ENCODE measurements around the gene HDDC2.

Gene HDDC2

DNA sequence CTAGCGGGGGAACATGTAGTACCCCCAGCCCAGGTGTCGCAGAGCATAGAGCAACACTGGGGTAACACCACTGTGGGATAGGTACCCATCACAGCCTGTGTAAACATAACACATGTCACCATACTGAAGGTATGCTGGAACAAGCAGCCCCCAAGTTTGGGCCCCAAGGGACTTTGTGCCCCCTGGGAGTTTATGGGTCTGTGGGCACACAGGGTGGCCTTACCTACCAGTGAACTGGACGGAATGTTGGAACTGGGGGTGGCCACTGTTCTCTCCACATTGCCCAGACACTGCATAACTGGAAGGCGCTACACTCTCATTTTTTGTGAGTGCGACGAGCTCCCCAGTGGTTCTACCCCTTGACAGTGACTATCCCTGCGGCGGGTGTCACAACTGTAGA is 28.5 kb downstream of the HDDC2 start:
- in situ Hi-C loops (cut with MboI; ENCODE audit: low sequenced_read_pairs), result no loop called here

DNA sequence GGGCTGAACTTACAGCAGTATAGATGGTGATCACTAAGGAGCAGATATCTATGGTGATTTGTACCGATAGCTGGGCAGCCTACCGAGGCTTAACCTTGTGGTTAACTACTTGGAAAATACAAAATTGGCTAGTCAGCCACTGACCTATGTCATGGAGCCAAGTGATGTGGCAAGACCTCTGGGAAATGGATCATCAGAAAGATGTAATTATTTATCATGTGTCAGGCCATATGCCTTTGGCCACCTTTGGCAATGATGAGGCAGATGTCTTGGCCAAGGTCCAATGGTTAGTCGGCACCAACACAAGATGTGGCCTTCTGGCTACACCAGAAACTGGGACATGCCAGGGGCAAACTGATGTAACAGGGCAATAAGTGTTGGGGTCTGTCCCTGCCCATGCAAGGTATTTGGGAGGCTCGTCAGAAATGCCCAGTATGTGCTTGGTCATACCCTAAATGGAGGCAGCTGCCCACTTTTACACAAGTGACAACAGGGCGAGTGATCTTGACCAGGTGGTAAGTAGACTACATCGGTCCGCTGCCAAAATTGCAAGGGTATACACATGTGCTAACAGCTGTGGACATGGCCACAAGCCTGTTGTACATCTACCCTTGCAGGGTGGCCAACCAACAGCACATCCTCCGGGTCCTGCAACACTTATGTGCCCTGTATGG is 30.1 kb downstream of the HDDC2 start:
- in situ Hi-C loops (cut with MboI; ENCODE audit: low sequenced_read_pairs), result no loop called here

DNA sequence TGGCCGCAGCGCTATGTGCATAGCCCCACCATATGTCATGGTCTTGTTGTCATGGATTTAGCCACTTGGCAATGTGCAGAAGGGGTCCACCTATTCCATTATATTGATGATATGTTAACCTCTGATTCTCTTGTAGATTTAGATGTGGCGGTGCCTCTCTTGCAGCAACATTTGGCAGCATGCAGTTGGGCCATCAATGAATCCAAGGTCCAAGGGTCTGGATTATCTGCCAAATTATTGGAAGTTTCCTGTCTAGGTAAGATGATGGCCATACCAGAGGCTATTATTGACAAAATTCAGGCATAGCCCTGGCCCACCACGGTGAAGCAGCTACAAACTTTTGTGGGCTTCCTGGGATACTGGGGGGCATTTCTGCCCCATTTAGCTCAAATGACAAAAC is 31.4 kb downstream of the HDDC2 start:
- in situ Hi-C loops (cut with MboI; ENCODE audit: low sequenced_read_pairs), result no loop called here

DNA sequence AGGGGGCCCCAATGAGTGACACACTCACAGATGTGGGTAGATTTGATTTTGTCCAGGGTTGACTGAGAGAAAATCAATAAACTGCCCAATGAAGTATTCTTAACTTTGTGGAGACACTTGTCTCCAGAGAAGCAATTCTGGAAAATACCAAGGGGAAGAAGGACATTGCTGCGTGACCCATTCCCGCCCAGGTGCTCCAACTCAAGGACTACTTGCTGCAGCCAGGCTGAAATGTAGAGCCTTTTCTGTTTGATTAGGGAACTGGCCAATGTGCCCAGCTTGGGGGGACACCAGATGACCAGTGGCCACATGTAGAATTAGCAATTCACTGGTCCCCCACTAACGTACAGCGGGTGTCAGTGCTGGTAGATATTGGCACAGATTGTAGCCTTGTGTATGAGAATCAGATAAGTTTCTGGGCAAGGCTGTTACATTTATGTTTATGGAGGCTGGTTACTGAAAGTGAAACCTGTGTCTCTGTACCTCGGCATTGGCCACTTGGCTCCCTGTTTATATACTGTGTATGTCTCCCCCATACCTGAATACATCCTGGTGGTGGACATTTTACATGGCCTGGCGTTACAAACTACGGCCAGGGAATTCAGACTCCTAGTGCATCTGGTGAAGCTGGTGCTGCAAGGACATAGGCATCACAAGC is 32.3 kb downstream of the HDDC2 start:
- in situ Hi-C loops (cut with MboI; ENCODE audit: low sequenced_read_pairs), result no loop called here

DNA sequence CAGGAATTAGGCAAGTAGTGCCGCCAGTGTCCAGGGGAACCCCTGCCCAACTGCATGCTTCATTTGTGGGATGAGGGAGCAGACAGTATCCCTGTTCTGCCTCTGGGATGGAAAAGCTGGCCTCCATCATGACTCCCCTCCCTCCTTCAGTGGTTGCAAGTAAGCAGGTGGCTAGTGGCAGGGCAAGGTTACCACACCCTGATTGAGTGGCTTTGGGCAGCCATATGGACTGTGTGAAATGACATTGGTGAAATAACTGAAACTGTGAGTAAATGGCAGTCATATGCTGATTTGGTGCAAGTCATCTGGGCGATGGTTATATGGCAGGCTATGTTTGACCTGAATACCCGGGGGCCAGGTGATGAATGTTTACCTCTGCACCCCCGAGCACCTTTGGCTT is 33.0 kb downstream of the HDDC2 start:
- in situ Hi-C loops (cut with MboI; ENCODE audit: low sequenced_read_pairs), result no loop called here

DNA sequence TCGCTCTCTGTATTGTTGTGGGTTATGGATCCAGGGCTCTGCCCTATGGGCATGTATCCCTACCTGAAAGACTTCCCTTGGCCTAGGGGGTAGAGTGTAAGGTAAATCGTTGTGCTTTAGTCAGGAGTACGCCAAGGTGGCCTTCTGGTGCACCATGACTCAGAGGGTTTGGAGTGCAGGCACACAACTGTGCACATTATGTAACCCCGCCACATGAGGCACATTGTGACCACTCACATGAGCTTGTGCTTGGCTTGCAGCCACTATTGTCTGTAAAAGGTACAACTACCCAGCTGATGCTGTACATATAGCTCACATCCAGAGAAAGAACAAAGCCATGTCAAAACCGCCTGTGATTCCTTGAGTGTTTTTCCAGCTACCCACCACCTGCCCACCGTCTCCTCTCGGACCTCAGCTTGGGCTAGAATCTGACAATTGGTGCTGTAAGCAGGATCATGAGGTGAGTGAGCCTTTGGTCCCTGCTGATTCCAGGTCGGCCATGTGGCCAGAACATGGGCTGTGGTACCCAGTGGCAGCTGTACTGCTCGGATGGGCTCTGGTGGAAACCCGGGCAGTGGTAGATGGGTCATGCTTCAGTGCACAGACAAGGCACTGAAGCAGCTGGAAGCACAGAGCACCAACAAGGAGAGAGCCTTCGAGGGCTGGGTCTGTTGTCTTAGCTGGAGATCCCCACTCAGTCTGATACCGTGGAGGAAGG is 33.8 kb downstream of the HDDC2 start:
- in situ Hi-C loops (cut with MboI; ENCODE audit: low sequenced_read_pairs), result no loop called here

DNA sequence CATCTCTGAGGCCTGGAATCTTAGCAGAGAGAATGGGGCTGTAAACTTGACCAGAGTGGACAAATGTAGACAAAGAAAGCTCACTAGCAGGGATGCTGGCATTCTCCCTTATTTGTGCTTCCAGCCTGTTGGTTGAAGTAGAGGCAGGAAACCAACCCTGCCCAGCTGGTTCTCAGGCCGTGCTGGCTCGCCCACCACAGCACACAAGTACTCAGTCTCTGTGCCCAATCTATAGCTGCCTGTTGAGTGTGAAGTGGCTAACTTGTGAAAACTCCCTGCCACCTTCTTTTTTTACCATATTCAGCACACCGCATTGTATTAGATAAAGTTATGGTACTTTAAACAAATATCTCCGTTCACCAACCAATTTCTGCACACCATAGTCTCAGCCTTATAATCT is 37.3 kb downstream of the HDDC2 start:
- in situ Hi-C loops (cut with MboI; ENCODE audit: low sequenced_read_pairs), result no loop called here

DNA sequence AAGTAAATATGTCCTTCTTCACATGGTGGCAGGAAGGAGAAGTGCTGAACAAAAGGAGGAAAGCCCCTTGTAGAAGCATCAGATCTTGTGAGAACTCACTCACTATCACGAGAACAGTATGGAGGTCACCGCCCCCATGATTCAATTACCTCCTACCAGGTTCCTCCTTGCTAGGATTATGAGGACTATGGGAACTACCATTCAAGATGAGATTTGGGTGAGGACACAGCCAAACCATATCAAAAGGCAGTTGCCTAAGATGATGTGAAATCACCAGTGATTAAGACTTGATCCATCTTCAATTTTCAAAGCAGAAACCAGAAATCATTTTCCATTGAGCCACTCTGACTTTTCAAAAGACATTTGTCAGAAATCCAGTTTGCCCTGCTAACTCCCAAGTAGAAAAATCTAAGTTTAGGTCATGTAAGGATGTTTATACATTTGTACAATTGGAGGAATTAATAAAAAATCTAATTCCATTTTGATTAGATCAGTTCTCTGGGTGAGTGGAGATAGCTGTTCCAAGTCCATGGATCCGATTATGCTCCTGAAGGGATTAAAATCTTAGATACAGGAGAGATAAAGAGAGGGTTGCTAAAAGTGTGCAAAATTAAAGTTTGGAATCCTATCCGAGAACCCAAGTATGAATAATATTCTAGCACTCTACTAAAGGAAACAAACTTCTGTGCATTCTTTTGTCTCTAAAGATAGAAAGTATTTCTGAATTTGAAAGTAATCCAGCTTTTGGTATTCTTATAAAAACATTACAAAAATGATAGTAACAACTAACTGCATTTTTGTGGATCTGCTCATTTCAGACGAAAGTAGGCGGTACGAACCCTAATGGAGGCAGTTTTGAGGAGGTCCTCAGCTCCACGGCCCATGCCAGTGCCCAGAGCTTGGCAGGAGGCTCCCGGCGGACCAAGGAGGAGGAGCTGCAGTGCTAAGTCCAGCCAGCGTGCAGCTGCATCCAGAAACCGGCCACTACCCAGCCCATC is 39.5 kb downstream of the HDDC2 start:
- in situ Hi-C loops (cut with MboI; ENCODE audit: low sequenced_read_pairs), result no loop called here

DNA sequence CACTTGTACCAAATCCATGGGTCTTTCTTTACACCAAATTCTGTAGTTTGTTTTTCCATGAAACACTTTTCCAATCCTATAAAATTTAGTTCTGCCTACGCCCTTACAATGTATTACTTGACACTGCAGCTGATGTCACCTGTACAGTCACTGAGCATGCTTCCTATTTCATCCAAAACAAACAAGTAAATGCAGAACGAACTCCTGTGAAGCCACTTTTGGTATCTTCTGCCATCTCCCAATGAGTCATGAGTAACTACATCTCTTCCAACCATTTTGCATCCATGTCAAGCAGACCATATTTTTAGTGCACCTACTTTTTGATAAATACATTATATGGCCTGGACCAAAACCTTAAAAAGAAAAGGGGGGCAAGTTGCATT is 42.4 kb downstream of the HDDC2 start:
- in situ Hi-C loops (cut with MboI; ENCODE audit: low sequenced_read_pairs), result no loop called here

DNA sequence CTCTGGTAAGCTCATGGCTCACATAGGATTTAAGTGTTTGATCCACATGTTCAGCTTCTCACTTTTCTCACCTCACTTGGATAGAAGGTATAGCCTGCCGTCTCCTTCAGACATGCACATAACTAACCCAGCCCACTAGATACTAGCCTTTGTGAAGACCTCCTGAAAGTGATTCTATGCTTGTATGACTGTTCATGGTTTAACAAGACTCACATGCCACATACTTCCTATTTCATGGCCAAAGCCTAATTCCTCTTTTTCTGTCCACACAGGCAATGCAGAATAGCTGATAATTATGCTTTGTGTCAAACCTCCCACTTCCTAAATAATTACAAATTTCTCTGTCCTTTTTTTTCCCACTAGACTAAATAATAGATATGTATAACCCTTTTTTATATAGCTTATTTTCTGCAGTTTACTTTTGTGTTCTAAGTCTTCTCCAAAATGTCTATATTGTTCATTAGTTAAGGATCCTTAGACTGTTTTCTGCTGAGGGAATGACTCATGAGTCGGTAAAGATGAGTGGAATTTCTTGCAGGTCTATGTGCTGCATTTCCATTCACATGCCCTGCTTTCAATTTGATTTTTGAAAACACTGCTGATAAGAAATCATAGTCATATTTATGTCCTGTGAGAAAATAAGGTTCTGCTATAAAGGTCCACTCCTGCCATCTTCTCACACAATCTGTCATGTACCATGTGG is 43.0 kb downstream of the HDDC2 start:
- in situ Hi-C loops (cut with MboI; ENCODE audit: low sequenced_read_pairs), result no loop called here

DNA sequence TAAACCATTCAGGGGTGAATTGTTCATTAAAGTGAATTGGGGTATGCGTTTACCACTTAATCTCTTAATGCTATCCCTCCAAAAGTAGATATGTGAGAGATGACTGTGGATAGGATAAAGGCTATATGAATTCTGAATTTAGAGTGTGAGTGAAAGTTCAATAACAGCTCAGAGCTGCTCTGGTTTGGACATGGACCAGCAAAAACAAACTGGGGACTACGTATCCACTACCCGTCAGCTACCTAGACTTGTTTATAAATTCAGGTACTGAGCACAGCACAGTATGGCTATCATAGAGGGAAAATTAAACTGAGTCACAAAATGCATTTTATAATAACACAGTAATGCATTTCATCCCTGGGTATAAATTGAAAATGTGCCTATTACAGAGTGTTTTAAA is 44.4 kb downstream of the HDDC2 start:
- in situ Hi-C loops (cut with MboI; ENCODE audit: low sequenced_read_pairs), result no loop called here

DNA sequence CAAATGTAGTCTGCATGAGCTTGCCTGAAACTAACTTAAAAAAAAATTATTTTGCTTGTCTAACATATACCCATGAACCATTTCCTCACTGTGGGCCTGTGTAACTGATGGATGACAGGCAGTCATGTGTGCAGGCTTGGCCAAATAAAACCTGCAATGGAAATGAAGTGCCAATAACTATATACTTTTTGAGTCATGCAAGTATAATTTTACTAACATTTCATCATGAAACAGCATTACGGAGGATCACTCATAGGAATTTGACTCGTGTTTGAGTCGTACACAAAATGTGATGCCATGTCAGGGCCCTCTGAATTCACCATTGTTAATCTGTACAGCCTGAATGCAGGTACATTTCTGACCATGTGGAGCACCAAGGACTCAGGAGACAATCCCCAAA is 46.6 kb downstream of the HDDC2 start:
- in situ Hi-C loops (cut with MboI; ENCODE audit: low sequenced_read_pairs), result no loop called here

DNA sequence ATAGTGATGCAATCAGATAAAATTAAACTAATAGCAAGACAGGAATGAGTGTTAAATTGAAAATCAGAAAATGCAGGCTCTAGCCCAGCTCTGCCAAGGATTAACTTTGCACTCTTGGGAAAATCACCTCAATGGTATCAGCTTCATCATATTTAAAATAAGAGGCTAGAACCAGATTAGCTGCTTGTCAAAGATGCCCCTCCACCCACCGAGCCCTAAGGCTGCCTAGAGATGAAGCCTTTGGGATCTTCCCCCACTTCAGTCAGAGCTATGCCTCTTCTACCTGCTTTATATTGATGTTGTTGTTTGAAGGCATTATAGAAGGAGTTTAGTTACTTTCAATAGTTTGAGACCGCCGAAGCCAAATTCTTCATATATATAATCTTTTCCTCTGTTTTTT is 47.4 kb downstream of the HDDC2 start:
- in situ Hi-C loops (cut with MboI; ENCODE audit: low sequenced_read_pairs), result no loop called here

DNA sequence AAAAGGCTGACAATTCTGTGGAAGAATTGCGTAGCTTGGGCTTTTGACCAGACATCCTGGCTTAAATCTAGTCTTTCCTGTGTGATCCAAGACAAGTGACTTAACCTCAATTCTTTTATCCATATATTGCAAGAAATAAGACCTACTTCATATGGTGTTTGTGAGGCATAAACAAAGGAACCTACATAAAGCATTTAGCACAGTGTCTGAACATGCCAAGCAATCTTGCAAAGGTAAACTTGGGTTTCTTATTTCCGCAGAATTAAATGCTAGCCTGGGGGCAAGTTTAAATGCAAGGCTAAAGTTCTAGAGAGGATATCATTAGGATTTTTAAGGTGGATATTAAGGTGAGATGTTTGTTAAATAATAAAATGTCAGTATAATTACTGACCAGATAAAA is 47.9 kb downstream of the HDDC2 start:
- in situ Hi-C loops (cut with MboI; ENCODE audit: low sequenced_read_pairs), result no loop called here

DNA sequence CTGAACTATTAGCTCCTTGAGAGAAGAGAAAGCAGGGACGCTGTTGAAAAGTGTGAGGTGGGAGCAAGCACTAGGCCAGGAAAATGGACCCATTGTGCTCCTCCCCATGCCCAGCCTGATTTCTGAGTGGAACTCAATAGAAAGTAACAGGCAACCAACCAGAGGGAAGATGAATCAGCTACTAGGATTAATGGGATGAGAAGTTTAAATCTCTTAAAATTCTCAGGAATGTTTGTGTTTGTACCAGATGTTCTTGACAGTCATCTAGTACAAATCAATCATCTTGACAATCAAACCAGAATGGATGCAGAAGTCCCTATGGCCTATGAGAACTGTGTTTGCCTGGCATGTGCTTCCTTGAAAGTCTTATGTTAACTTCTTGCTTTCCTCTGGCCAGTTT is 48.9 kb downstream of the HDDC2 start:
- in situ Hi-C loops (cut with MboI; ENCODE audit: low sequenced_read_pairs), result no loop called here

DNA sequence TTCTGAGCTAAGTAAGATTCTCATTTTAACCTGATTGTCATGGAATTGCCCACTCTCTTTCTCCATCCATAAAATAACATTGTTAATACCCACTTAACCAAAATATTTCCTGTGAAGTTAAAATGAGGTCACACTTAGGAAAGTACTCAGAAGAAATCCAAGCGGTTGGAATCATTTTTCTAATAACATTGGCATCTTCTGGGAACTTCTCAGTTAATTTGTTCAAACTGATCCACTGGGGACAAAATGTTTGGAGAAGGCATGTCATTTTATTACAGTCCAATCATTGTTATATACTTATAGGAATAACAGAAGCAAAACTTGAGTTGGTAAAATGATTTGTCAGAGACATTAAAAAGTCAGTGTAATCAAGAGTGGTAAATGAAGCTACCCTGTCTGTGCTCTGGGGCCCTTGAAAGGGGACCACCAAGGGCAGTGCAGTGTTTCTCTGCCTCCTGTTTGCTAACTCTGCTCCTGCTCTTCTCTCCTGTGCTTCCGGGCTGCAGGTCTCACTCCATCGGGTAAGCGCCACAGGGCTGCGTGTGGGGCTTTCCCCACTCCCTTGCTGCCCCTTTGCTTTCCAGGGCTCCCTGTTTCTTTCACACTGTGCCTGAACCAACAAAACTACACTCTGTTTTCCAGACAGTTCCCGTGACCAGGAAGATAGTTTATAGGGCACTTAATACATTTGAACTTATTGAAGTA is 50.1 kb downstream of the HDDC2 start:
- in situ Hi-C loops (cut with MboI; ENCODE audit: low sequenced_read_pairs), result no loop called here

DNA sequence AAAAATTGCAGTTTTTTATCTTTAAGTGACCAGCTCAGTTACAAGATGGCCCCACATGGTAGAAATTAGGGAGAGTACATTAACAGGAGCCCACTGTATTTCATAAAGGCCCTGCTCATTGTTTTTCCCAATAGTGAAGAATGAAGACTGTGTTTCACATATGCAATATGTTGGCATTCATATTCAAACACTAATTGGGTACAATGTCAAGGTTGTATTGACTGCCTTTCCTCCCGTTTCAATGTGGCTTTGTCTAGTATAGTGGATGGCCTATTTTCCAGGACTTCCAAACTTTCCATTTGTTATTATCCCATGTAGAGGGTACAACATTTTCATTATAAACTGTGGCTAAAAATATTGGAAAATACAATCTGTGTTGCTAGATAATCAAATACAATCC is 51.3 kb downstream of the HDDC2 start:
- in situ Hi-C loops (cut with MboI; ENCODE audit: low sequenced_read_pairs), result no loop called here

DNA sequence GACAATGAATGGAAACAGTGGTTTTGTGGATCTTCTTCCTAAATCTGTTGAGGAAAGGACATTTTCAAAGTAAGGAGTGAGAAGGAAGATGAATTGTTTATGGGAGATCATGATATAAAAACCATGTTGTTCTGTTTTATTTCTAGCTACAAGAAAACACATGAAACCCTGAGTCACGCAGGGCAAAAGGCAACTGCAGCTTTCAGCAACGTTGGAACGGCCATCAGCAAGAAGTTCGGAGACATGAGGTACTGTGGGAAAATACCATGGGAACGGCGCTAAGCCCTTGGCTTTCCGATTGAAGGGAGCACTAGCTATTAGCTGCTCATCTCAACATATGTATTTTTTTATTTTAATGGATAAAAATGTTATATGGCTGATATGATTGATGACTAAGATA is 53.6 kb downstream of the HDDC2 start:
- in situ Hi-C loops (cut with MboI; ENCODE audit: low sequenced_read_pairs), result no loop called here

DNA sequence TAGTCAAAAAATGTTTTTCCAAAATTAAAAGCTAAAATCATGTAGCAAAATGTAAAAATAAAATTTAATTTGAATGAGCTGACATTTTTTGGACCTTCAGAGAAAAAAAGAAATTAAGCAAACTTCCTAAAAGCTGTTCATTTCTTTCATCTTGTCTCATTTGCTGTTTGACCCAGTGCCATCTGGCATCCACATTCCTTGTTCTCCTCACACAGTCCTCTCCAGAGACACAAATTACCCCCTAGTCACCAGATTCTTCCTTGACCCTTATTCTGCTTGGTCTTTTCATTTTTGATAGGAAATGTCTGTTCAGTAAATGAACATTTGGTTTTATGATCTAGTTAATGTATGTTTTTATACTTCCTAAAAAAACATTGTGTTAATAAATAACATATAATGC is 55.2 kb downstream of the HDDC2 start:
- in situ Hi-C loops (cut with MboI; ENCODE audit: low sequenced_read_pairs), result no loop called here
